Peyer's patch (tissue), 4 donors: ENCODE measurements around the gene CARD14.

Source experiments
- CTCF ChIP-seq, 6 experiments: fragments of 450-650 bp in 4 of 6; fragments of 200-600 bp in 2 of 6; sonication (generic) in 1 of 6; IDR thresholded peaks; one replicate each; pipeline ENCODE4 v1.5.1; 2017 to 2019; ENCODE audit warnings: antibody characterized with exemption in 6 of 6, mild to moderate bottlenecking in 3 of 6, moderate library complexity in 1 of 6
- POLR2A ChIP-seq, 2 donors: fragments of 450-650 bp; IDR thresholded peaks; one replicate each; pipeline ENCODE4 v1.5.1; 2017; ENCODE audit warnings: antibody characterized with exemption in 2 of 2, mild to moderate bottlenecking in 2 of 2, moderate library complexity in 2 of 2

- no peak for TF ChIP-seq CTCF (IDR thresholded peaks at IDR 0.05)
- no peak for TF ChIP-seq POLR2A (IDR thresholded peaks at IDR 0.05)
These were observed 57.8 kb downstream of the CARD14 start for GRCh38 chr17:80227666-80228065.
